Stimulated activated naive CD8-positive, alpha-beta T cell treated with anti-CD3 and anti-CD28 coated beads, Interleukin-15, Interleukin-2, amounts not matched to agents 100 ng/mL and 50 ng/mL, for 24 hours (primary cell): Measurements from ENCODE around the gene EDA.

Source experiments
- H3K27ac Mint-ChIP-seq: one replicate; pipeline ENCODE4 v1.8.0; 2021; ENCODE audit warnings: mild to moderate bottlenecking, mixed read lengths
- H3K27me3 Mint-ChIP-seq: one replicate; pipeline ENCODE4 v1.8.0; 2021; ENCODE audit warnings: mixed read lengths
- H3K36me3 Mint-ChIP-seq: one replicate; pipeline ENCODE4 v1.8.0; 2021; ENCODE audit warnings: low read depth, mixed read lengths
- H3K4me1 Mint-ChIP-seq: one replicate; pipeline ENCODE4 v1.8.0; 2021; ENCODE audit warnings: low read depth, mixed read lengths
- H3K4me3 Mint-ChIP-seq: one replicate; pipeline ENCODE4 v1.8.0; 2021; ENCODE audit warnings: mild to moderate bottlenecking, mixed read lengths
- H3K9me3 Mint-ChIP-seq: one replicate; pipeline ENCODE4 v1.8.0; 2021; ENCODE audit warnings: mixed read lengths

The EDA gene

DNA sequence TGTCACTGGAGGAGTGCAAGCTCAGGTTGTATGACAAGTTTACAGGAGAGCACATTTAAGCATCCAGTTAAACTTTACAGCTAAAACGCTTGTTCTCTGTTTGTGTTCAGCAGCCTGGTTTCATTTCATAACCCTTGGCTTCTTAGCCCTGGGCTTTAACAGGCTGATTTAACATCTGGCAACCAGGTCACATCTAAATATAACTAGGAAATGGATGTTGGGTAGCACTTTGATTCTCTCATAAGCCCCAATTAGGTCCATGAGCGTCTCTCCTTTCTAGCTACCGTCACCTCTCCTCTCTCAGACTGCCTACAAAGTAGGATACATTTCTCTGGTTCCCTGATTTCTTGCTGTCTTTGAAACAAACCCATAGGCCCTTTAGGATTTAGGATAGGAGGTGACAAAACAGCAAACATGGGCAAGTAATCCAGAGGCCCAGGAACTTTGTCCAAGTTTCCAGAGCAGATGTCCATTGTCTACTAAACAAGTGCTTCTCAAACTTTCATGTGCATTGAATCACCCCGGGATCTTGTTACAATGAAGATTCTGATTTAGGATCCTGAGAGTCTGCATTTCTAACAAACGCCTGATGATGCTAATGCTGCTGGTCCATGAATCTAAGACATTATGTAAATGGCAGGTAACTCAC is 468.8 kb downstream of the EDA start:
- Mint-ChIP-seq H3K27me3 (no peaks in the 10 kb centered on the region), H3K4me1 (no peaks in the 10 kb centered on the region), H3K27ac (no peak overlapping the region), H3K9me3 (no peaks in the 10 kb centered on the region), H3K36me3 (no peaks in the 10 kb centered on the region), H3K4me3 (no peak overlapping the region)

DNA sequence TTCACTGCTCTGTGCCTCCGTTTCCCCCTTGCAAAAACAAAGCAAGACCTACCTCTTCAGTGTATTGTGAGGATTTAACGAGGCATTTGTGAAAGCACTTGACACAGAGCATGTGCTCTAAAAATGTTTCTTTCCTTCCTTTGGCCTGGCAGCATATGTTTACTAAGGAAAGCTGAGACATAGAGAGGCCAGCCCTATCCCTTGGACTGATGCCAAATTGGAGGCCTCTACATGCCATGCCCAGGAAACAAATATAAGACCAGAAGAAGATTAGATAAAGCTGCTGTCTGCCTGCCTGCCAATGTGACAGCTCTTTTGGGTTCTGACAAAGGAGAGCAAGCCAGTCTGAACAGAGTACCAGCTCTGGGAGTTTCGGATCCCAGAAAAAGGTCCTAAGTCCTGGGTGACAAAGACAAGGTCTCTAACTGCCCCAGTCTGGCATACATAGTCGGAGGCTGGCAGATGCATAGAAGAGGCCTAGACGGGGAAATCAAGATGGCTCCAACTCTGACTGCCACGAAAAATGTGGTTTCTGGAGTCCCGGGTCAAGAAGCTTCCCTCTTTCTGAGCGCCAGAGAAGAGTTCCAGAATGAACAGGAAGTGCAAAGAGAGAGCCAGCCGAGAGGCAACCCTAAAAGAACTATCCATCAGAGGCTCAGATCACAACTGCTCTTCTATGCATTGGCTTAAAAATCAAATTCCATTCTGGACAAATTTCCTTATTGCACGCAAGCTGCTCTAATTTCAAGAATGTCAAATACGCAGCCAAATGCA is 472.1 kb downstream of the EDA start:
- H3K4me3 Mint-ChIP-seq = no peak overlapping the region
- no peaks in the 10 kb centered on the region for H3K9me3 Mint-ChIP-seq
- no peak overlapping the region for H3K27ac Mint-ChIP-seq
- H3K4me1 Mint-ChIP-seq = no peaks in the 10 kb centered on the region
- H3K36me3 Mint-ChIP-seq = no peaks in the 10 kb centered on the region
- H3K27me3 Mint-ChIP-seq = no peaks in the 10 kb centered on the region

DNA sequence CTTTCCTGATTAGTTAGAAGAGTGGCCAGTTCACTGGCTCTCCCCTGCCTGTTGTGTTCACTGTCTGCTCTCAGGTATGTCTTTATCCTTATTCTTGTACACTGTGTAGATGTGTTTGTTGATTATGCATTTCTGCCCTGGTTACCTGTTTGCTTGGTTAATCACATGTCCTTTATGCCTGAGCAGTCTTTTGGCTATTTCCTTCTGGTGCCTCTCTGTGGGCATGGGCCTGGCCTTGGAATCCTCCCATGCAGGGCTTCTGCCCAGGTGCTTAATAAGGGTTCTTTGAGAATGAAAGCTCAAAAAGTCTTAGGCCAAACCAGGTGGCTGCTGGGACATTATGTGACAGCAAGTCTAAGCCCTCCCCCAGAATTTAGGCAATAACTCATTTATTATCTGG is 472.8 kb downstream of the EDA start:
- no peak overlapping the region for H3K27ac Mint-ChIP-seq
- no peaks in the 10 kb centered on the region for H3K4me1 Mint-ChIP-seq
- H3K36me3 Mint-ChIP-seq = no peaks in the 10 kb centered on the region
- H3K4me3 Mint-ChIP-seq = no peak overlapping the region
- no peaks in the 10 kb centered on the region for H3K9me3 Mint-ChIP-seq
- H3K27me3 Mint-ChIP-seq = no peaks in the 10 kb centered on the region
